HG03045 (cell line): ENCODE measurements around the gene CEP152.

ENCODE experiments used
- ATAC-seq: cut with Tn5 transposase; IDR thresholded peaks from one replicate; pipeline ENCODE4 v1.9.1; 2021; ENCODE audit warnings: mild to moderate bottlenecking, moderate library complexity; ENCODE audit not compliant: unreplicated experiment

CEP152 gene

DNA sequence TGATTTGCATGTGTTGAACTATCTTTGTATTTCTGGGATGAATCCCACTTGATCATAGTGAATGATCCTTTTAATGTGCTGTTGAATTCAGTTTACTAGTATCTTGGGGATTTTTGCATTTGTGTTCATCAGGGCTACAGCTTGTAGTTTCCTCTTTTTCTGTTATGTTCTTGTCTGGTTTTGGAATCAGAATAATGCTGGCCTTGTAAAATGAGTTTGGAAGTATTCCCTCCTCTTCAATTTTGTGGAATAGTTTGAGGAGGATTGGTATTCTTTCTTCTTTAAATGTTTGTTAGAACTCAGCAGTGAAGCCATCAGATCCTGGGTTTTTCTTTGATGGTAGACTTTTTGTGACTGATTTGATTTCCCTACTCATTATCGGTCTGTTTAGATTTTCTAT lies 102.2 kb downstream of the CEP152 start:
- no peak for ATAC-seq

DNA sequence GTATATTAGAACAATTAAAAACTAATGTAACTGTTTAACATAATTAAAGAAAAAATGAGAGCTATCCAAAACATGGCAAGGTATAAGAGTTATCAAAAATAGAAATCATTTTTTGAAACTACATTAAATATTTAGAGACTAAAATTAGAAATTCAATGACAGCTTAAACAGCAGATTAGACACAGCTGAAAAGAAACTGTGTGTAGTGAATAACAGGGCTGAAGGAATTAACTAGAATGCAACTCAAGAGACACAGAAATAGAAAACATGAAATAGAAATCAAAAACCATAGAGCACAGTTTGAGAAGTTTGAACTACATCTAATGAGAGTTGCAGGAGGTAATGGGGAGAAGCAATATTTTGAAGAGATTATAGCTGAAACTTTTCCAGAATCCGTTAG lies 105.5 kb downstream of the CEP152 start:
- ATAC-seq, result no peak

DNA sequence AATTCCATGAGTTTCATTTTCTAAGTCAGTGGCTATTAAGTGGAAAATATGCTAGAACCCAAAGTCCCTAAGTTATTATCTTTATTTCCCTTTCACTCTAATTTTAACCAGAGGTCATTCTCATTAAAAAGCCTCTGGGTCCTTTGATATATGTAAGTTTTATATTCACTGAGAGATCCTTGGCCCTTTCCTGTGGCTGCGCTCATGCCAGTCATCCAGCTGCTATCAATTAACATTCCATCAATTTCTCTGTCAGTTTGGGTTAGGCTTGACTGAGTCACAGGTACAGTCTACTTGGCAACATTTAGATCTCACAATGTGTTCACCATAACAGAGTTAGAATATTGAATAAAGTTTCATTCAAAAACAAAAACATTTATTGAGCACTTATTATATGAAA lies 107.3 kb downstream of the CEP152 start:
- no peak for ATAC-seq

DNA sequence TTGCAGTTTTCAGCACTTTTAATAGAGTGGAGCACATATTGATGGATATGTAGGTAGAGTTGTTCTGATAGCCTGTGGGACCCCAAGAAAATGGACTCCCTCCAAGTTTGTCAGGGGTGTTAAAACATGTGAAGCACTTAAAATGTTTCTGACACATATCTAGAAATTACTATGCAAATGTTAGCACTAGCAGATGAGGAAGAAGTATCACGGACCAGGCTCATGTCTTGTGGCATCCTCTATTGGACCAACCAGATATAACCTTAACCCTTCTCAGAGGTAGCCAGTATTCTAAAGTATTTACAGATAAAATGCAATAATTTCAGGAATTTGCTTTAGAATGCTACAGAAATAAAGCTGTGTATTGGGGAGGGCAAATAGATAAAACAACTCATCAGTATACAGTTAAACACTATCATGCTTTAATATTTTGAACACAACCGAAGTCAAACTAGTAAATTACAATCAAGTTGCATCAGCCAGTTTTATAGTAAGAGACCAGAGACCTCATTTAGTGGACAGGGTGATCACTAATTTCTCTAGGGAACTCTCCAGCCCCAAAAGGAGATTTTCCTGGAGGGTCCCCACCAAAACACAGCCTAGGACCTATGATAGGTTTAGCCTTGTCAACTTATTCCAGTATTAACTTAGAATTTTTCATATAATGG lies 108.2 kb downstream of the CEP152 start:
- no peak for ATAC-seq

DNA sequence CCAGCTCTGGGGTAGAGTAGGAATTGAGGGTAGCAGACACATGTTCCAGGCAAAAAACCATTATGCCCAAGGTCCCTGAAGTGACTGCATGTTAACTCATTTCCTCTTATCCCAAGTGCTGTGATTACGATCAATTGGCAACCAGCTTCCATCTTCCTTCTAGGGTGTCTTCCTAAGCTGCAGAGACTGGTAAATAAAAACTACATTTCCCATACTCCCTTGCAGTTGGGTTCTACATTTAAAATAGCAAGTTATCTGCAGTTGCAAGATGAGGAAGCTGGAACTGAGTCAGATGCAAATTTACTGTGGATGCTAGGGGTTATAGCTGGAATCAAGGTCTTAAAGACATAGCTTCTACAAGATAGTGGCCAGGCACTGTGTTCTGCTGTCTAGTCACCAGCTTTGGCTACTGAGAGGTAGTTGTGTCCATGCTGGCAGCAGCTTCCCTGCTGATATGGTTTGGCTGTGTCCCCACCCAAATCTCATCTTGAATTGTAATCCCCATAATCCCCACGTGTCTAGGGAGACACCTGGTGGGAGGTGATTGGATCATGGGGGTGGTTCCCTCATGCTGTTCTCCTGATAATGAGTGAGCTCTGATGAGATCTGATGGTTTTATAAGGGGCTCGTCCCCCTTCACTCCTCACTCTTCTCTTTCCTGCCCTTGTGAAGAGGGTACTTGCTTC lies 114.1 kb downstream of the CEP152 start:
- ATAC-seq, result no peak

DNA sequence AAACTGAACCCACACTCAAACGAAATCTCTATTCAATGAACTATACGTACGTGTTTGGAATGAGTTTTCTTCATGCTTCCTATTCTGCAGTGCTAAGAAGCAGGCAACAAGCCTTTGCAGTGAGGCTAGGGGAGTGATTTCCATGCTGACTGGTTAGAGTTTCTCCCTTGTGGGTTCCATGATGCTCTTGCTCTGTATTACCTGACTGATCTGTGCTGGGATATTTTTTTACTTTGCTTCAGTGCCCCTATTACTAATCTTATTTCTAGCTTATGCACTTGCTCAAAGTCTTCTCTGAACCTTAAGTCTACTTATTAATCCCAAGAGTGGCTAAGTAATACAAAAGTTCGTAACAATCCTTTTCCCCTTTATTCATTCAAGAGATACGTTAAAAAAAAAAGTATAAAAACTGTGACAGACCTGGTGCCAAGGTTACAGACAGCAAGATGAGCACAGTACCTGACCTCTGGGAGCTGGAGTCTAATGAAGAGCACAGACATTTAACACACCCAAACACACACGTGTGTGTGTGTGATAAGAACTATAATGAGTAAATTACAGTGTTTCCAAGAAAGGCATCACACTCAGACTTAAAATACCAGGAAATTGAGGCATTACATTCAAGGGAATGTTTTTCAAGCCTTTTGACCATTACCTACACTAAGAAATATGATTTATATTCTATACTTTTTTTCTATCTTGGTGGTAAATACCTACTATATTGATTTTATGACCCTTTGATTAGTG lies 114.9 kb downstream of the CEP152 start:
- no peak for ATAC-seq

DNA sequence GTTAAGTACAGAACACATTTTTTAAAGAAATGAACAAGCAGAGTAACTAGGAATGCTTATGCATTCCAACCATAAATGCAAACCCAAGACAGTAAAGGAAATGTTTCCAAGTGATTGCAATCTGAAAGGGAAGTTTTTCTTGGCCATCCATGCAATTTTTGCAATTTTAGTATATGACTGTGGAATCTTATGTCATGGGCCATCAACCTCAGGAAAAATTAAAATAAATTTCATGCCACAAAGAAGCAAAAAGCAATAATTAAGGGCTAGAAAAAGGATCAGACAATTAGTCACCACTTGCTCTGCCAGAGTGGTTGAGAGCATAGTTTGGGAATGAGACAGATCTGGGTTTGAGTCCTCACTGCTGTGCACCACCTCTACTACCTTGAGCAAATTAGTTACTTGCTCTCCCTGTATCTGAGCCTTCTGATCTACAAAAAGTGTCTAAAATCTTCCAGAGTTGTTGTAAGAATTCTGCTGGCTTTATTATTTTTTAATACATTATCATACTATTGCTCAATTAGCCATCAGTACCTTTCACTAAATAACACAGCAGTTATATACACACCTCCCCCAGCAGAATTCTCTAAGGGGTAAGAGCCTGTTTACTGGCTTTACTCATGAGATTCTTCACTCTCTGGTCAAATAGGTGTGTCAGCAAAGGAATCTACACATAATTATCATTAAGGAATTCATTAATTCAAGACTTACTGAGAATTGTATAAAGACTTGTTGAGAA lies 115.6 kb downstream of the CEP152 start:
- ATAC-seq, result no peak

DNA sequence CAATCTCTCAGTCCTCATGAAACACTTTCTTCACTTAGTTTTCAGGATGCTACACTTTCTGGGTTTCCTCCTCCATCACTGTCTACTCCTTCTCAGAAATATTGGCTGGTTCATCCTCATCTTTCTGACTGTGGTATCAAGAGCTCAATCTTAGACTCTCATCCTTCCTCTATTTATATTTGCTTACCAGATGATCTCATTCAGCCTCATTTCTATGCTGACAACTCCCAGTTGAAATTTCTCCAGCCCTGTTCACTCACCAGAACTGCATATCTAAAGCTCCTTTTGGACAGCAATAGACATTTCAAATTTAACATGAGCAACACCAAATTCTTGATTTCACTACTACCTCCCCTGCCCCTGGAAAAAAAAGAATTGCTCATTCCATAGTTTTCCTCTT lies 117.4 kb downstream of the CEP152 start:
- no peak for ATAC-seq

DNA sequence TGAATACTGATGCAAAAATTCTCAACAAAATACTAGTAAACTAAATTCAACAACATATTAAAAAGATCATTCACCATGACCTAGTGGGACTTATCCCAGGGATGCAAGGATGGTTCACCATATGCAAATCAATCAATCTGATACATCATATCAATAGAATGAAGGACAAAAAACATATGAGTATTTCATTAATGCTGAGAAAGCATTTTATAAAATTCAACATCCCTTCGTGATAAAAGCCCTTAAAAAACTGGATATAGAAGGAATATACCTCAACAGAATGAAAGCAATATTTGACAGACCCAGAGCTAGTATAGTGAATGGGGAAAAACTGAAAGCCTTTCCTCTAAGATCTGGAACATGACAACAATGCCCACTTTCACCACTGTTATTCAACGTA lies 122.4 kb downstream of the CEP152 start:
- no peak for ATAC-seq
